GM20000 (cell line): Measurements from ENCODE around the gene TMEM169.
"Not testable (repeated sequence)": the region's sequence is repeated elsewhere in the genome, so short reads cannot be mapped to it uniquely, and the experiment has no call there.

Source experiments
- DNase-seq: peaks from one replicate; pipeline ENCODE4 v3.0.0; 2012; ENCODE audit warnings: low spot score
- CTCF ChIP-seq: IDR thresholded peaks from 2 replicates; pipeline ENCODE4 v1.5.1; 2012; ENCODE audit warnings: mild to moderate bottlenecking, control low read depth; ENCODE audit errors: extremely low read depth, missing control alignments

TMEM169 gene

GRCh38 chr2:216133397-216133796 is 51.7 kb downstream of the TMEM169 start:
- no peak for TF ChIP-seq CTCF
- no peak for DNase-seq

- DNase-seq: no peak
These were observed 53.3 kb downstream of the TMEM169 start for GRCh38 chr2:216134958-216135541.

GRCh38 chr2:216139884-216140283 is 58.2 kb downstream of the TMEM169 start:
- no peak for TF ChIP-seq CTCF
- peak; percentile 8 for DNase-seq

More at GRCh38 chr2:216134958-216135541, 53.3 kb downstream of the TMEM169 start:
- no peak for TF ChIP-seq CTCF

GRCh38 chr2:216141516-216141915 is 59.8 kb downstream of the TMEM169 start:
- not testable (repeated sequence) for DNase-seq

GRCh38 chr2:216142540-216142939 is 60.8 kb downstream of the TMEM169 start:
- no peak for TF ChIP-seq CTCF
- DNase-seq: peak; percentile 74

GRCh38 chr2:216144372-216144771 is 62.7 kb downstream of the TMEM169 start:
- TF ChIP-seq CTCF: no peak
- no peak for DNase-seq

GRCh38 chr2:216144857-216145256 is 63.1 kb downstream of the TMEM169 start:
- TF ChIP-seq CTCF: no peak
- no peak for DNase-seq

- no peak for TF ChIP-seq CTCF
- DNase-seq: no peak
These were observed 64.9 kb downstream of the TMEM169 start for GRCh38 chr2:216146573-216146972.
